Astrocyte (in vitro differentiated cells and primary cell): ENCODE measurements around the gene OR2G6. TPM values are rescaled to one million over a fixed set of nuclear protein-coding genes. Genes with fewer than 3 reads are reported as not detected.
"Not testable (repeated sequence)": the region's sequence is repeated elsewhere in the genome, so short reads cannot be mapped to it uniquely, and the experiment has no call there.

Experiments
- DNase-seq: peaks from one replicate; pipeline ENCODE4 v3.0.0-alpha.2; 2010; ENCODE audit warnings: low read depth
- FAIRE-seq: peaks from 2 replicates; lab custom pipeline; 2011; peaks lifted over from hg19 to GRCh38; lab: Jason Lieb, UNC
- H2AFZ ChIP-seq: 2 replicates; pipeline ENCODE4 v1.6.0; 2012; ENCODE audit warnings: low read depth, low read length, inconsistent platforms
- H3K27ac ChIP-seq: 2 replicates; pipeline ENCODE4 v1.5.1; 2011; ENCODE audit warnings: low read depth, low read length, inconsistent platforms
- H3K27me3 ChIP-seq: 2 replicates; pipeline ENCODE4 v1.6.0; 2011; ENCODE audit warnings: low read length, inconsistent platforms; ENCODE audit not compliant: insufficient read depth
- H3K36me3 ChIP-seq: 2 replicates; pipeline ENCODE4 v1.5.1; 2011; ENCODE audit warnings: low read length, inconsistent platforms; ENCODE audit not compliant: insufficient read depth
- H3K4me1 ChIP-seq: 2 replicates; pipeline ENCODE4 v1.5.1; 2011; ENCODE audit warnings: low read length, inconsistent platforms; ENCODE audit not compliant: insufficient read depth
- H3K4me2 ChIP-seq: 2 replicates; pipeline ENCODE4 v1.6.0; 2012; ENCODE audit warnings: low read length, inconsistent platforms
- H3K4me3 ChIP-seq: 2 replicates; pipeline ENCODE4 v1.5.1; 2011; ENCODE audit warnings: low read depth, mild to moderate bottlenecking, low read length, inconsistent platforms; ENCODE audit not compliant: insufficient read depth
- H3K79me2 ChIP-seq: 2 replicates; pipeline ENCODE4 v1.6.0; 2012; ENCODE audit warnings: mild to moderate bottlenecking, low read length, inconsistent platforms; ENCODE audit not compliant: insufficient read depth
- H3K9ac ChIP-seq: 2 replicates; pipeline ENCODE4 v1.6.0; 2012; ENCODE audit warnings: mild to moderate bottlenecking, low read length, inconsistent platforms
- H3K9me3 ChIP-seq: 2 replicates; pipeline ENCODE4 v1.5.1; 2012; ENCODE audit warnings: low read depth, mild to moderate bottlenecking, low read length, inconsistent platforms; ENCODE audit not compliant: insufficient read depth
- H4K20me1 ChIP-seq: 2 replicates; pipeline ENCODE4 v1.6.0; 2012; ENCODE audit warnings: low read length, inconsistent platforms; ENCODE audit not compliant: insufficient read depth
- H3K27ac Mint-ChIP-seq: one replicate; pipeline ENCODE4 v1.8.0; 2021; ENCODE audit warnings: mild to moderate bottlenecking, mixed read lengths; ENCODE audit not compliant: unreplicated experiment
- H3K27me3 Mint-ChIP-seq: one replicate; pipeline ENCODE4 v1.8.0; 2021; ENCODE audit warnings: low read depth, mixed read lengths; ENCODE audit not compliant: unreplicated experiment
- H3K36me3 Mint-ChIP-seq: one replicate; pipeline ENCODE4 v1.8.0; 2021; ENCODE audit warnings: low read depth, mixed read lengths; ENCODE audit not compliant: unreplicated experiment
- H3K4me1 Mint-ChIP-seq: one replicate; pipeline ENCODE4 v1.8.0; 2021; ENCODE audit warnings: low read depth, mixed read lengths; ENCODE audit not compliant: unreplicated experiment
- H3K4me3 Mint-ChIP-seq: one replicate; pipeline ENCODE4 v1.8.0; 2021; ENCODE audit warnings: mild to moderate bottlenecking, moderate library complexity, mixed read lengths; ENCODE audit not compliant: unreplicated experiment
- H3K9me3 Mint-ChIP-seq: one replicate; pipeline ENCODE4 v1.8.0; 2021; ENCODE audit warnings: mild to moderate bottlenecking, mixed read lengths; ENCODE audit not compliant: unreplicated experiment
- total RNA-seq: library from RNA; stranded (reverse); gene quantifications from 2 replicates; pipeline ENCODE4 v1.2.1, GENCODE V29; 2021

The OR2G6 gene
- total RNA-seq, 1 donor from 2014 or later = not detected

DNA sequence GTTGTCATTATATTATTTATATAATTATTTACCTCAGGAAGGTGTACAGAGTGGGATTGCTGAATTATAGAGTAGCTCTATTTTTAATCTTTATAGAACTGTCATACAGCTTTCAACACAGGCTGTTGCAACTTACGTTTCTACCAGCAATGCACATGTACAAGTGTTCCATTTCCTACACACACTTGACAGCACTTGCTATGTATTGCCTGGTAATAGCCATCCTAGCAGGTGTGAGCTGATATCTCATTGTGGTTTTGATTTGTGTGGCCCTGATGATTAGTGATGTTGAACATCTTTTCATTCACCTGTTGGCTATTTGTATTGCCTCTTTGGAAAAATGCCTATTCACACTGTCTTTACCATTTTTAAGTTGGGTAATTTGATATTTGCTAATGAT lies 32.2 kb upstream of the OR2G6 start:
- H3K27ac Mint-ChIP-seq, H3K4me1 Mint-ChIP-seq, H4K20me1 ChIP-seq, H3K4me2 ChIP-seq, H3K9me3 Mint-ChIP-seq, H3K9me3 ChIP-seq, H3K4me3 Mint-ChIP-seq, H3K4me1 ChIP-seq, H3K27me3 ChIP-seq, H3K36me3 ChIP-seq, FAIRE-seq, H3K36me3 Mint-ChIP-seq, H3K9ac ChIP-seq, H3K27ac ChIP-seq, H3K79me2 ChIP-seq, DNase-seq, H2AFZ ChIP-seq, H3K4me3 ChIP-seq, H3K27me3 Mint-ChIP-seq: not testable (repeated sequence)

DNA sequence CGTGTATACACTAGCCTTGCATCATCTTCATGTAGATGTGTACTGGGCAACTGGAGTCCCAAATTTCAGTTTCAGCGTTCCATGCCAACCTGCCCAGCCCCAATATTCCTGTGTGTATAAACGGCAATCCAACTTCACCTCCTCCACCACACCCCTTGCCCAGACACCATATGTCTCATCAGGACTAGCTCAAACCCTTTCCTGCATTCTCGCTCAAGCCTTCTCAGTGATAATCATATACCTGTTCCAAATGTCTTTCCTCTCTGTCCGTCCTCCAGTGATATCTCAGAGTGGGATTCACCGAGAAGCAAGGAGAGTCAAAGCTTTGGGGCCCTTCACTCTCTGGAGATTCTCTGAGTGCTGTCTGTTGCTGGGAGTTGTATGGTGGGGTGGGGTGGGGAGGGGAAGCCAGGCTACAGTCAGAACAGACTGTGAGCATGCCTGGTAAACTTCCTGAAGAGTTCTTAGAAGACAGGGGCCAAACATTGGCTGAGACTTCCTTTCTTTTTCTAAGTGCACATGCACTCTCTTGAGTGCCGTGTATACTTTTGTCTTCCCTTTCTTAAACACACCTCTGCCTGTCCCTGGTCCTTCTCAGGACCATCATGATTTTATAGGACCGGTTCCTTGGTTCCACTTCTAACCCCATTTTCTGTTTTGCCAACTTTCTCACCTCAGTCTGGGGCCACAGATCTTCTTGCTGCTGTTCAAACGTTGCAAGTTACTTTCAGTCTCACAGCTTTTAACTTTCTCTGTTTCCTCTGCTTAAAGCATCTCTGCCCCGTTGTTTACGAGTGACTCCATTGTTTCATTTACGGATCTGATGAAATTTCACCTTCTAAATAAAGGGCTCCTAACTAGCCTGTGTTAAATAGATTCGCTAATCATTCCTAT lies 25.9 kb upstream of the OR2G6 start:
- not testable (repeated sequence) for H3K9ac ChIP-seq, H4K20me1 ChIP-seq, H3K4me2 ChIP-seq, H3K27ac ChIP-seq, H3K4me1 ChIP-seq, H3K36me3 ChIP-seq, H3K9me3 Mint-ChIP-seq, H3K36me3 Mint-ChIP-seq, H2AFZ ChIP-seq, H3K79me2 ChIP-seq, H3K4me3 Mint-ChIP-seq, FAIRE-seq, H3K27ac Mint-ChIP-seq, H3K4me3 ChIP-seq, H3K9me3 ChIP-seq, H3K4me1 Mint-ChIP-seq, DNase-seq, H3K27me3 ChIP-seq, H3K27me3 Mint-ChIP-seq

DNA sequence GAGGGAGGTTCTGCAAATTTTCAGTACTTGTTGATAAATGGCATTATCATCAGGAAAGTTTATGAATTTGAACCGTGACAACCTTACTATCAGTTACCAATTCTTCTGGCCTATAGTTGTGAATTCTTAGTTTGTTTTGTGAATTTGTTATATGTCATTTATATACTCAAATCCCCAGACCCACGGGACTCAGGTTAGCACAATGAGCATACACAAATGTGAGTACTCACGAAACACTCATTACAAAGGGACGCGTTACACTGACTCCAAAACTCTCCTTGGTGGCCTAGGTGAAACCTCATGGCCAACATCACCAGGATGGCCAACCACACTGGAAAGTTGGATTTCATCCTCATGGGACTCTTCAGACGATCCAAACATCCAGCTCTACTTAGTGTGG lies 19.6 kb upstream of the OR2G6 start, which contains the start of gene OR2T5:
Gene OR2T5, plus strand, starts transcription at position 301 of the 400 bp plus-strand sequence. Its CDS starts 0 bp downstream, at position 301.
- H3K27ac Mint-ChIP-seq, H3K27me3 Mint-ChIP-seq, H3K36me3 Mint-ChIP-seq, H3K4me1 ChIP-seq, H3K9ac ChIP-seq, H3K9me3 Mint-ChIP-seq, H2AFZ ChIP-seq, H3K4me3 Mint-ChIP-seq, H3K4me3 ChIP-seq, H3K27me3 ChIP-seq, H3K4me2 ChIP-seq, H3K36me3 ChIP-seq, H3K79me2 ChIP-seq, H3K9me3 ChIP-seq, DNase-seq, H3K4me1 Mint-ChIP-seq, H3K27ac ChIP-seq, FAIRE-seq, H4K20me1 ChIP-seq: not testable (repeated sequence)

GRCh38 chr1:248496661-248497060 lies 11.2 kb upstream of the OR2G6 start:
- H3K79me2 ChIP-seq, H3K9ac ChIP-seq, H3K4me3 ChIP-seq, H3K27ac Mint-ChIP-seq, H3K27me3 Mint-ChIP-seq, H3K9me3 Mint-ChIP-seq, H3K4me1 ChIP-seq, H3K4me2 ChIP-seq, H3K36me3 ChIP-seq, H3K4me3 Mint-ChIP-seq, FAIRE-seq, DNase-seq, H3K4me1 Mint-ChIP-seq, H3K27ac ChIP-seq, H2AFZ ChIP-seq, H3K27me3 ChIP-seq, H3K36me3 Mint-ChIP-seq, H4K20me1 ChIP-seq, H3K9me3 ChIP-seq: not testable (repeated sequence)

GRCh38 chr1:248500305-248501035 lies 7.4 kb upstream of the OR2G6 start:
- FAIRE-seq = not testable (repeated sequence)

More at GRCh38 chr1:248500305-248501035, 7.4 kb upstream of the OR2G6 start:
- H3K9me3 ChIP-seq, H3K27me3 ChIP-seq, H3K4me3 ChIP-seq, H3K36me3 Mint-ChIP-seq, H3K9me3 Mint-ChIP-seq, H3K9ac ChIP-seq, H3K79me2 ChIP-seq, H2AFZ ChIP-seq, H3K27ac Mint-ChIP-seq, H3K4me1 ChIP-seq, H3K4me1 Mint-ChIP-seq, H3K27ac ChIP-seq, H4K20me1 ChIP-seq, H3K4me2 ChIP-seq, DNase-seq, H3K27me3 Mint-ChIP-seq, H3K36me3 ChIP-seq, H3K4me3 Mint-ChIP-seq: not testable (repeated sequence)
